Thymus (tissue), 11 donors: ENCODE results near the gene HOMEZ. TPM values are rescaled to one million over a fixed set of nuclear protein-coding genes. Genes with fewer than 3 reads are reported as not detected.

Experiments used
- DNase-seq, 9 donors: peaks; one replicate each; pipeline ENCODE4 v3.0.0-alpha.2; 2013; ENCODE audit warnings: low spot score in 9 of 9, low read depth in 6 of 9, missing footprints in 1 of 9
- H3K27ac ChIP-seq, 2 donors: one replicate each; pipeline ENCODE4 v1.5.1; 2013; ENCODE audit warnings: control low read depth in 1 of 2, low read depth in 1 of 2, low read length in 1 of 2, mild to moderate bottlenecking in 1 of 2, moderate library complexity in 1 of 2
- H3K27me3 ChIP-seq, 2 donors: one replicate each; pipeline ENCODE4 v1.5.1; 2013; ENCODE audit warnings: low read length in 1 of 2; ENCODE audit not compliant: control insufficient read depth in 2 of 2, insufficient read depth in 1 of 2
- H3K36me3 ChIP-seq, 2 donors: one replicate each; pipeline ENCODE4 v1.5.1; 2013; ENCODE audit warnings: low read length in 1 of 2, mild to moderate bottlenecking in 1 of 2, moderate library complexity in 1 of 2; ENCODE audit not compliant: control insufficient read depth in 2 of 2, insufficient read depth in 2 of 2
- H3K4me1 ChIP-seq, 2 donors: one replicate each; pipeline ENCODE4 v1.5.1; 2013; ENCODE audit warnings: low read length in 2 of 2; ENCODE audit not compliant: control insufficient read depth in 2 of 2, insufficient read depth in 2 of 2
- H3K4me3 ChIP-seq, 2 donors: one replicate each; pipeline ENCODE4 v1.5.1; 2013; ENCODE audit warnings: low read length in 2 of 2, control low read depth in 1 of 2, mild to moderate bottlenecking in 1 of 2
- H3K9me3 ChIP-seq, 2 donors: one replicate each; pipeline ENCODE4 v1.5.1; 2013; ENCODE audit warnings: low read length in 1 of 2, mild to moderate bottlenecking in 1 of 2; ENCODE audit not compliant: control insufficient read depth in 2 of 2, insufficient read depth in 1 of 2
- WGBS: extraction: QIAGEN DNeasy Blood & Tissue Kit; methylation state at CpG from one replicate; pipeline ENCODE4 v1.1.7; 2013; 5-methylcytosine and 5-hydroxymethylcytosine counted together
- polyA plus RNA-seq: library from polyadenylated mRNA; stranded (reverse); fragments of 200-250 nt; gene quantifications from one replicate; pipeline ENCODE4 v1.2.3, GENCODE V29; 2013
- total RNA-seq: library from RNA; stranded (reverse); fragments of 120-200 nt; gene quantifications from one replicate; pipeline ENCODE4 v1.2.4, GENCODE V29; 2013
- donor health status: healthy.

HOMEZ gene
- total and polyA plus RNA-seq, 2 donors: 10.2 to 10.6 TPM

DNA sequence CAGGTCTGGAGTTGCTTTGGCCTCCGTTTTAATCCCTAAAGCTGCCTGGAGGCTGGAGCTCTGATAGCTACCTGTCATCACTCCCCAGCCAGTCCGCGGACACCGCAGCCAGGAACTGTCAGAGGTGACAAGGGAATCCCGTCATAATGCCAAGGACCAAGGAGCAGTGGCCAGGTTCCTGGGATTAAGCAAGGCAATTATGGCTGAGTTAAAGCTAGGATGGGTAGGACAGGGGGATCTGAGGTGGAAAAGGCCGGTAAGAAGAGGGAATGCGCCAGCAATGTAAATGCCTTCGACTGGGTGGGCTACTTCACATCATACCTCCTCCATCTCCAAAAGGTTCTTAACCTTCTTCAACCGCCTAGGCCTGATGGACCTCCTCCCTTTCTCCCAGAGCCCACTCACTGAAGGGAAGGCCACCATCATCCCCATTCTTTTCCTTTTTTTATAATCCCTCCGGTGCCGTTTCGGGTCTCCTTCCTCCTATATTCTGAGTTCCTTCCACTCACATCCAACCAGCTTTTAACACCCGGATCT is 14.8 kb upstream of the HOMEZ start:
- H3K4me1 ChIP-seq: peaks cover 8 to 23% of the 10 kb centered on the region in 2 donors
- H3K9me3 ChIP-seq: peaks cover 0 to 1% of the 10 kb centered on the region in 2 donors
- peak overlapping the region; percentile 97 to 98 for H3K27ac ChIP-seq
- peaks cover 12 to 29% of the 10 kb centered on the region in 2 donors for H3K36me3 ChIP-seq
- 7% methylated on average over 13 of the region's 13 CpGs for WGBS
- peak in 1 of 9 donors; percentile 13 for DNase-seq
- H3K27me3 ChIP-seq: no peaks in the 10 kb centered on the region
- H3K4me3 ChIP-seq: peak overlapping the region; percentile 67 to 86

DNA sequence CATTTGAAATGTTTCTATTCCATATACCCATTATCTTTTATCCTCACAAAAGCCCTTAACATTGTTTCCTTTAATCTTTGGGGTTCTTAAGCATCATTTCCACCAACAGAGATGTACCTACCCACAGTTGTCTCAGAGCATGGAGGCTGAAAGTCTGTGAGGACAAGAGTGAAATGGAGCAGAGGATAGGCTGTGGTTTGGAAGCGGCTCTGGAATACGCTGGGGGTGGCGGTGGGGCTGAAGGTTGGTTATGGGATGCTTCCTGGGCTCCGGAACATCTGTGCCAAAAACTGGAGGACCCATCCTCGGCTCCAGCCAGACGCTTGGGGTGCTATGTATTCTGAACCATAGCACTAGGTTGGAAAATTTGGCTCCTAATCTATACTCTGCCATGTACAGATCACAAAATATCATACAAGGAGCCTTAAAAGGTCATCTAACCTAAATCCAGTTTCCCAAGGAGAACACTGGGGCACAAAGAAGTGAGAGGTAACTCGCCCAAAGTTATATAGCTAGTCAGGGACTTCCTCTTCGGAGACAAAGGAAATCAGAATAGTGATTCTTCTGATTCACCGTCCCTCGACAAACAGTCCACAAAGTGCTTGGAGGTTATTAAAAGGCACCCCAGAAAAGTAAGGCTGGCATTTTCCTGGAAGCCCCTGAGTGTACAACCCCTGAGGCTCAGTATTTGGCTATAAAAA is 14.2 kb upstream of the HOMEZ start:
- 71% methylated on average over 10 of the region's 10 CpGs for WGBS
- DNase-seq: no peak
- H3K36me3 ChIP-seq: peaks cover 12 to 29% of the 10 kb centered on the region in 2 donors
- H3K27me3 ChIP-seq: no peaks in the 10 kb centered on the region
- peaks cover 10 to 23% of the 10 kb centered on the region in 2 donors for H3K4me1 ChIP-seq
- H3K9me3 ChIP-seq: peaks cover 0 to 1% of the 10 kb centered on the region in 2 donors
- H3K27ac ChIP-seq: peak overlapping the region; percentile 97 to 98
- peak overlapping the region; percentile 67 to 86 for H3K4me3 ChIP-seq

DNA sequence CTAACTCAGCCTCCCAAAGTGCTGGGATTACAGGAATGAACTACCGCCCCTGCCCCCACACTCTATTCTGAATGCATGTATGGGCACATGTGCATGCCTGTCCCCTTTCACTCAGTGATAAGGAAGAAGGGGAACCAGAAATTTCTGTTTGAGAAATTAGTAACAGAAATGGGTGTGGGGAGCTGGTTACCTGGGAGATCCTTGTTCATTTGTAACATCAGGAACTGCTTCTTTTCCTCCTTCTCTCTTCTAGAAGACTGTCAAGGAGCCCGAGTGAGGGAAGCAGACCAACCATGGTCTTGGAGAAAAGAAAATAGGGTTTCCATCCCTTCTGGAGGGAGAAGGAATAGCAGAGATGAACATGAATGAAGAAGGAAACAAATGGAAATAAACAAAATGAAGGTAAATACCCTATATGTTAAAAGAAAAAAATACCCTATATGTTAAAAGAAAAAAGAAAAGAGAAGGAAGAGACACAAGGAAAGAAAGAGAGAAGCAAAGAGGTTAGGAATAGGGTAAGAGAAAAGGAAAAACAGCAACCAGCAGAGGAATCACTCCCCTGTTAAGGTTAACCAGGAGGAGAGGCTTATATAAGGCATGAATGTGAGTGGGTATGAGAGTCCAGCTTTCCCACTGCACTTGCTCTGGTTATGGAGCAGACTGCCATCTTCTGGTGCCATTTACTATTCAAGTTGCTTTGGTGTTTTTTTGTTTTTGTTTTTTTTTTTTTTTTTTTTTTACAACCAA is 13.5 kb upstream of the HOMEZ start:
- peak in 3 of 9 donors; percentile 32 to 69 (median 35) for DNase-seq
- WGBS: 96% methylated on average over 2 of the region's 2 CpGs
- Histone ChIP-seq H3K4me1 (peaks cover 14 to 31% of the 10 kb centered on the region in 2 donors), H3K27ac (no peak overlapping the region), H3K9me3 (peaks cover 0 to 1% of the 10 kb centered on the region in 2 donors), H3K36me3 (peaks cover 12 to 29% of the 10 kb centered on the region in 2 donors), H3K4me3 (no peak overlapping the region), H3K27me3 (no peaks in the 10 kb centered on the region)

DNA sequence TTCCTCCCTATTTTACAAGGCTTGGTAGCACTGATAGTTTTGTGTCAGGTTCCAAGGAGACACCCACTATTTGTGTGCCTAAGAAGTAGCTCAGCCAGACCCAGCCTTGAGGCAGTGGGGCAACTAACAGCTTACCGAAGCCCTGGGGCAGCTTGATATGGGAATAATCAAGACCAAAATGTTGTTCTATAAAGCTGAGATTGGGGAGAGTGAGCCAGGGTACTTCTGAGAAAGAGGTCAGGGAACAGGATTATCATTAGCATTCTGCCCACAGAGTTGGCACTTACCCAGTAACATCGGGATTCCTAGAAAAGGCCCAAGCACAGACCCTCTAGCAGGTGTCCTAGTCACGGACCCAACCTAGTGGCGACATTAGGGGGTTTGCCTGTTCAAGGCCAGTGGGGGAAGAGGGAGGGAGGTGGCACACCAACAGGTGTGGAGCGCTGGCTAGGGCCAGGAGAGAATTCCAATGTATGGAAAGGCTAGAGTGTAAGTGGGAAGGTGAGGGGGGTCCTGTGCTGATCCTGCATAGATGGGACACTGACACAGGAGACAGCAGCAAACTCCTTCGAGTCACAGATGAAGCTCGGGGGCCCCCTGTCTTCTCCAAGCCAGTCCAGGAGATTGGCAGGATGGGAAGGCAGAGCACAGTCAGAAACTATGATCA is 11.8 kb upstream of the HOMEZ start:
- Histone ChIP-seq H3K4me3 (no peak overlapping the region), H3K27ac (no peak overlapping the region), H3K9me3 (peaks cover 0 to 1% of the 10 kb centered on the region in 2 donors), H3K4me1 (peaks cover 14 to 24% of the 10 kb centered on the region in 2 donors), H3K27me3 (no peaks in the 10 kb centered on the region), H3K36me3 (peaks cover 12 to 29% of the 10 kb centered on the region in 2 donors)
- WGBS: 98% methylated on average over 7 of the region's 7 CpGs
- DNase-seq: no peak

DNA sequence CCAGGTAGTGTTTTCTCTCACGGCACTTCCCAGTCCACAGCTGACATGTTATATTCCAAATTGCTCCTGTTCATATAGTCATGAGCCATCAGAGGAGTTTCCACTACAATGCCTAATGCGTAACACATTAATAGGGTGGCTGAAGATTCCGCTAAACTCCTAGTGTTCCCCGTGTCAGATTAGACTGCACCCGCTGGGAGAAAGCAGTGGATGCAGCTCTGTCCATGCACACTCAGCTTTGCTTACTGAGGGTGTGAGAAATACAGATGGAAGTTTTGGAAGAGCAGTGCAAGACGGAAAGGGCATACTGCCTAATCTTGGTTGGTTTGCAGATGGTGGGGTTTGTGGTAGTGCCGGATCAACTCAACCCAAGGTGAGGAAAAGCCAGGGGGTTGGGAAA is 11.2 kb upstream of the HOMEZ start:
- WGBS: 98% methylated on average over 7 of the region's 7 CpGs
- Histone ChIP-seq H3K27ac (no peak overlapping the region), H3K9me3 (no peaks in the 10 kb centered on the region), H3K4me3 (no peak overlapping the region), H3K27me3 (no peaks in the 10 kb centered on the region), H3K4me1 (peaks cover 14 to 21% of the 10 kb centered on the region in 2 donors), H3K36me3 (peaks cover 12 to 29% of the 10 kb centered on the region in 2 donors)
- no peak for DNase-seq

DNA sequence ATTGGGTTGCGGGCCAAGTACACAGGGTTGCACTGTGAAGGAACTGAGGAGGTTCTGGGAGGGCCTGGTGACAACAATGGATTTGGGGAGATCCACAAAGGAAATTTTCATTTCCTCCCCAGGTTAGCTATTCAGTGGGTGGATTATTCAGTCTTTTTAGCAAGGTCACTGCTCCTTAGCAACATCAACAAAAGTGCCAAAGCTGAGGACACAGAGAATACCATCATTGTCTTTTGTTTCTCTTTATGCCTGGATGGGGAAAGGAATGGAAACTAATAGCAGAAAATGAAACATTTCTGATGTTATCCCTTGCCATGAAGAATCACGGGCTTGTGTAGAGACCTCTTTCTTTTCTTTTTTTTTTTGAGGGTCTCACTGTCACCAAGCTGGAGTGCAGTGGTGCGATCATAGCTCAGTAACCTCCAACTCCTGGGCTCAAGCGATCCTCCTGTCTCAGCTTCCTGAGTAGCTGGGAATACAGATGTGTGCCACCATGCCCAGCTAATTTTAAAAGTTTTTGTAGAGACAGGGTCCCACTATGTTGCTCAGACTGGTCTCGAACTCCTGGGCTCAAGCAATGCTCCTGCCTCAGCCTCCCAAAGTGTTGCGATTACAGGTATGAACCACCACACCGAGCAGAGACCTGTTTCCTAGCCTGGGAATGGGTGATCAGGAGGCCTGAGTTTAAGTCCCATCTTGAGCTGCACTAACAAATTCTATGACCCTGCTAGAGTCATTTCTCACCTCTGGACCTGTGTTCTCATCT is 10.3 kb upstream of the HOMEZ start:
- no peaks in the 10 kb centered on the region for H3K27me3 ChIP-seq
- H3K4me3 ChIP-seq: no peak overlapping the region
- WGBS: 97% methylated on average over 7 of the region's 7 CpGs
- H3K4me1 ChIP-seq: peaks cover 14 to 21% of the 10 kb centered on the region in 2 donors
- no peak overlapping the region for H3K27ac ChIP-seq
- DNase-seq: no peak
- no peaks in the 10 kb centered on the region for H3K9me3 ChIP-seq
- peaks cover 12 to 29% of the 10 kb centered on the region in 2 donors for H3K36me3 ChIP-seq

DNA sequence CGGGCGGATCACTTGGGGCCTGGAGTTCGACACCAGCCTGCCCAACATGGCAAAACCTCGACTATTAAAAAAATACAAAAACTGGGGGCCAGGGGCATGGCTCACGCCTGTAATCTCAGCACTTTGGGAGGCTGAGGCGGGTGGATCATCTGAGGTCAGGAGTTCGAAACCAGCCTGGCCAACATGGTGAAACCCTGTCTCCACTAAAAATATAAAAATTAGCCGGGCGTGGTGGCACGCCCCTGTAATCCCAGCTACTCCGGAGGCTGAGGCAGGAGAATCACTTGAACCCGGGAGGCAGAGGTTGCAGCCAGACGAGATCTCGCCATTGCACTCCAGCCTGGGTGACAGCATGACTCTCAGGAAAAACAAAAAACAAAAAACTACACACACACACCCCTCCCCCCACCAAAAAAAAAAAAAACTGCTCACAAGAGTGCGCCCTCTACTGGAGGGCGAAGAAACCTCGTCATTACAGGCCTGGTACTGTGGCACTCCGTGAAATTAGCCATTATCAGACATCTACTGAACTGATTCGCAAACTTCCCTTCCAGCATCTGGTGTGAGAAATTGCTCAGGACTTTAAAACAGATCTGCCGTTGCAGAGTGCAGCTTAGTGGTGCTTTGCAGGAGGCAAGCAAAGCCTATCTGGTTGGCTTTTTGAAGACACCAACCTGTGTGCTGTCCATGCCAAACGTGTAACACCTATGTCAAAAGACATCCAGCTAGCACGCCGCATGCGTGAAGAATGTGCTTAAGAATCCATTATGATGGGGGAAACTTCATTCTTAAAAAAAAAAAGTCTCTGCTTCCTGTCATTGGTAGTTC is 9.0 kb upstream of the HOMEZ start:
- no peak overlapping the region for H3K4me3 ChIP-seq
- H3K4me1 ChIP-seq: peaks cover 6 to 11% of the 10 kb centered on the region in 2 donors
- peak in 8 of 9 donors; percentile 32 to 82 (median 62) for DNase-seq
- H3K9me3 ChIP-seq: no peaks in the 10 kb centered on the region
- H3K36me3 ChIP-seq: peaks cover 12 to 29% of the 10 kb centered on the region in 2 donors
- H3K27ac ChIP-seq: no peak overlapping the region
- 39% methylated on average over 24 of the region's 24 CpGs for WGBS
- no peaks in the 10 kb centered on the region for H3K27me3 ChIP-seq
